Kidney (tissue), 14 donors: Measurements from ENCODE around the gene GABRB1. TPM values are rescaled to one million over a fixed set of nuclear protein-coding genes. Genes with fewer than 3 reads are reported as not detected.
"Not testable (repeated sequence)": the region's sequence is repeated elsewhere in the genome, so short reads cannot be mapped to it uniquely, and the experiment has no call there.

Source experiments
- DNase-seq, 5 donors: peaks; one replicate each; pipeline ENCODE4 v3.0.0-alpha.2; 2013 to 2020
- FAIRE-seq: peaks from 2 replicates; lab custom pipeline; 2012; peaks lifted over from hg19 to GRCh38; lab: Jason Lieb, UNC
- H3K27ac ChIP-seq, 2 donors: one replicate each; pipeline ENCODE4 v1.7.0; 2013; ENCODE audit warnings: low read depth in 2 of 2, low read length in 2 of 2, inconsistent platforms in 1 of 2
- H3K27me3 ChIP-seq: one replicate; pipeline ENCODE4 v1.7.1; 2013; ENCODE audit warnings: low read length, inconsistent platforms; ENCODE audit not compliant: control insufficient read depth, insufficient read depth
- H3K36me3 ChIP-seq, 3 donors: one replicate each; pipeline versions ENCODE4 v1.7.0 to v1.7.1; 2013; ENCODE audit warnings: low read length in 3 of 3, control low read depth in 1 of 3, inconsistent platforms in 1 of 3; ENCODE audit not compliant: insufficient read depth in 3 of 3, control insufficient read depth in 2 of 3
- H3K4me1 ChIP-seq, 3 donors: one replicate each; pipeline versions ENCODE4 v1.7.0 to v1.7.1; 2013; ENCODE audit warnings: low read length in 3 of 3, inconsistent platforms in 1 of 3, low read depth in 1 of 3; ENCODE audit not compliant: control insufficient read depth in 2 of 3, insufficient read depth in 2 of 3
- H3K4me3 ChIP-seq, 3 donors: one replicate each; pipeline versions ENCODE4 v1.7.0 to v1.8.1; 2013; ENCODE audit warnings: low read length in 3 of 3, control low read depth in 1 of 3, inconsistent platforms in 1 of 3
- H3K9ac ChIP-seq, 3 donors: one replicate each; pipeline versions ENCODE4 v1.7.0 to v1.7.1; 2013; ENCODE audit warnings: low read length in 3 of 3, control low read depth in 1 of 3, inconsistent platforms in 1 of 3
- H3K9me3 ChIP-seq, 3 donors: one replicate each; pipeline versions ENCODE4 v1.7.0 to v1.7.1; 2013; ENCODE audit warnings: low read length in 3 of 3, control low read depth in 1 of 3, inconsistent platforms in 1 of 3; ENCODE audit not compliant: control insufficient read depth in 2 of 3, insufficient read depth in 1 of 3
- CTCF ChIP-seq: IDR thresholded peaks from 3 replicates; pipeline ENCODE4 v1.5.1; 2012; ENCODE audit warnings: mild to moderate bottlenecking, moderate library complexity, borderline replicate concordance; ENCODE audit not compliant: insufficient read depth; ENCODE audit errors: extremely low read depth
- intact Hi-C: fragments of 100-400 bp; cut with DNase I; formaldehyde crosslinking; loops from one replicate; pipeline ENCODE4 v1.11.1; 2022
- polyA plus RNA-seq: library from polyadenylated mRNA; stranded (reverse); fragments of 350-450 nt; fragmentation: Illumina TruSeq; extraction: RNeasy Lipid Tissue Mini Kit (QIAGEN cat#74804); gene quantifications from one replicate; pipeline ENCODE4 v1.2.3, GENCODE V29; 2014; ENCODE audit warnings: low read depth, low replicate concordance; ENCODE audit not compliant: insufficient read depth
- total RNA-seq: library from RNA; stranded (reverse); fragmentation: NEBNext Ultra II Directional; extraction: Animal tissue kit (Norgen Biotek cat#: 25700); gene quantifications from one replicate; pipeline ENCODE4 v1.2.1, GENCODE V29; 2021
- donor health status: control.
- donor health status: control.
- donor health status: control.
- donor health status: control.
- donor health status: control.
- donor health status: DM: yes; HTN: yes; CAD: no.
- donor health status: Normal renal cell carcinoma (clear cell type).

Gene GABRB1
- total and polyA plus RNA-seq, 2 donors from 2014 or later: 0.79 to 0.82 TPM

- DNase-seq: peak in 1 of 5 donors; percentile 5
- FAIRE-seq: no peak
These were observed 343.1 kb downstream of the GABRB1 start for GRCh38 chr4:47374477-47374876.

DNA sequence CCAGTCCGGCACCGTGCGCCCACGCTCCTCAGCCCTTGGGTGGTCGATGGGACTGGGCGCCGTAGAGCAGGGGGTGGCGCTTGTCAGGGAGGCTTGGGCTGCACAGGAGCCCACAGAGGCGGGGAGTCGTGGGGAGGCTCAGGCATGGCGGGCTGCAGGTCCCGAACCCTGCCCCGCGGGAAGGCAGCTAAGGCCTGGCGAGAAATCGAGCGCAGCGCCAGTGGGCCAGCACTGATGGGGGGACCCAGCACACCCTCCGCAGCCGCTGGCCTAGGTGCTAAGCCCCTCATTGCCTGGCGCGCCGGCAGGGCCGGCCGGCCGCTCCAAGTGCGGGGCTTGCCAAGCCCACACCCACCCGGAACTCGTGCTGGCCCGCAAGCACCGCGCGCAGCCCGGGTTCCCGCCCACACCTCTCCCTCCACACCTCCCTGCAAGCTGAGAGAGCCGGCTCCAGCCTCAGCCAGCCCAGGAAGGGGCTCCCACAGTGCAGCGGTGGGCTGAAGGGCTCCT is 346.7 kb downstream of the GABRB1 start:
- H3K27me3 ChIP-seq, H3K27ac ChIP-seq, H3K4me1 ChIP-seq, H3K9ac ChIP-seq, H3K9me3 ChIP-seq, FAIRE-seq, DNase-seq, H3K4me3 ChIP-seq, intact Hi-C loops, H3K36me3 ChIP-seq: not testable (repeated sequence)

More at GRCh38 chr4:47374477-47374876, 343.1 kb downstream of the GABRB1 start:
- Histone ChIP-seq H3K27me3 (no peaks in the 10 kb centered on the region), H3K4me1 (no peaks in the 10 kb centered on the region), H3K9ac (no peak overlapping the region), H3K9me3 (no peaks in the 10 kb centered on the region), H3K36me3 (no peaks in the 10 kb centered on the region), H3K27ac (no peak overlapping the region), H3K4me3 (no peak overlapping the region)
- no peak for TF ChIP-seq CTCF
- intact Hi-C loops: no loop called here

DNA sequence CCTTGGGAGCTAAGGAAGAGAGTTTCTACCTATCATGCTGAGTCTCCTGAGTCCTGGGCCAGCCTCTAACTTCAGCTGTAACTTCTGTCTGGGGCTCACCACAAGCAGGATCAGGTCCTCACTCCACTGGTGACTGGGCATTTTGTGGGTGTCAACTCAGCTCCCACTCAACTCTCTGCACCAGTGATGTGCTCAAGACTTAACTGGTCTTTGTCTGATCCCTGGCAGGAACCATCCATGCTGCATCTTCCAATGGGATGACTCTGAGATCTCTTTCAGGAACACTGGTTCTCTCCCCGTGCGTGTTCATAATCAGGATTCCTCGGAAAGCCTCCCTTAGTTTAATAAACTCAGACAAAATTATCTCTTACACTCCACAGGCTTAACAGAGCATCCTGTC is 349.8 kb downstream of the GABRB1 start:
- Histone ChIP-seq H3K36me3 (no peaks in the 10 kb centered on the region), H3K4me1 (no peaks in the 10 kb centered on the region), H3K4me3 (no peak overlapping the region), H3K9ac (no peak overlapping the region), H3K27ac (no peak overlapping the region), H3K27me3 (no peaks in the 10 kb centered on the region), H3K9me3 (no peaks in the 10 kb centered on the region)
- intact Hi-C loops: no loop called here
- TF ChIP-seq CTCF: no peak
- no peak for DNase-seq
- FAIRE-seq: no peak

- no peaks in the 10 kb centered on the region for H3K9me3 ChIP-seq
- TF ChIP-seq CTCF: no peak
- DNase-seq (no peak), FAIRE-seq (no peak)
- intact Hi-C loops: no loop called here
- no peaks in the 10 kb centered on the region for H3K36me3 ChIP-seq
- H3K27me3 ChIP-seq: no peaks in the 10 kb centered on the region
- no peak overlapping the region for H3K4me3 ChIP-seq
- no peaks in the 10 kb centered on the region for H3K4me1 ChIP-seq
- no peak overlapping the region for H3K27ac ChIP-seq
- H3K9ac ChIP-seq: no peak overlapping the region
These were observed 351.5 kb downstream of the GABRB1 start for GRCh38 chr4:47382846-47383360.
